Activated CD4-positive, alpha-beta T cell treated with anti-CD3 and anti-CD28 coated beads for 4 hours (primary cell): ENCODE data around the gene KPNA6.

ENCODE experiments used
- DNase-seq, 2 donors: peaks; one replicate each; pipeline ENCODE4 v3.0.0-alpha.2; 2020

The KPNA6 gene

DNA sequence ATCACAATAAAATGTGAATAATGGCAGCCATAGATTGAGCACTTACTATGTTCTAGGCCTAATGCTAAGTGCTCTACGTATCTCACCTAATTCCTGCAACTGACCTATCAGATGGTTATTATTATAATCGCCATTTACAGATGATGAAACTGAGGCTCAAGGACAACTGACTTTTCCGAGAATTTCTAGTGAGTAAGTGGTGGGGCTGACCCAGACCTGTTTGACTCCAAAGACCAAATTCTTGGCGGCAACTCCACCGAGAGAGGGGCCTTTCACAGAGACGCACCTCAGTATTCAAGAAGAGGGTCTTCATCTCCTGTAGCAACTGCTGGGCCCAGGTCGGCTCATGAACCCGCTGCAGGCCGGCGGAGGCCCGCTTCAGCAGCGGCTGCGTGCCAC, 113.7 kb downstream of the KPNA6 start:
- no peak for DNase-seq

DNA sequence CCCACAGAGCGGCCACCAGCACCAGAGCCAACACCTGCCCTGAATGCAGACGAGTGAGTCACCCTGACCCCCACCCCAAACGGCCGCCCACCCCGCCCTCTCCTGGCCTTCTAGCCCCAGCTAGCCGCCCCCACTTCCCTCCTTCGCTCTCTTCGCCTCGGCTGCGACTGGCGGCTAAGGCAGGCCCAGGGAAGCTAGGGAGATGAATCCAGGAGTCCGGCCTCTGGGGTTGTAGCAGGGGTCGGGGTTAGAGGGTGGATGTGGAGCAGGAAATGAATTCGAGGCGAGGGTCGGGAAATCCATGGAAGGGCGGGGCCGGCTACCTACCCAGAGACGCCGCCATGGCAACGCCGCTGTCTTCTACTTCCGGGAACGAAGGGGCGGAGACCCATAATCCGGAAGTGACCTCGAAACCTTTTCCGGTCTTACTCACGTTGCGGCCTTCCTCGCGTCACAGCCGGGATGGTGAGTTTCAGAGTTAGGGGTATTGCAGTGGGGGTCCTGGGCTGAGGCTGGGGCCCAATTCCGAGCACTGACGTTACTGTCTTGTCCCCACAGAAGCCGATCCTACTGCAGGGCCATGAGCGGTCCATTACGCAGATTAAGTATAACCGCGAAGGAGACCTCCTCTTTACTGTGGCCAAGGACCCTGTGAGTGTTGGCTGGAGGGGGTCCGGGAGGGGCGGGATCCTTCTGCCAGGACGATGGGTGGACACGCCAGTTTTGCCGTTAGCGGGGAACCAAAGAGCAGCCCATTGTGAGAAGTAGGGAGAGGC, 114.3 kb downstream of the KPNA6 start, which contains the start of the genes EIF3I and TMEM234:
Gene EIF3I (plus strand): TSS at position 428 of the 776 bp plus-strand sequence. CDS start 35 bp downstream, at position 463.
Gene TMEM234 (minus strand): TSS at position 374 of the 776 bp plus-strand sequence. CDS start 31 bp downstream, at position 343.
- DNase-seq, result peak; percentile 90 to 91

DNA sequence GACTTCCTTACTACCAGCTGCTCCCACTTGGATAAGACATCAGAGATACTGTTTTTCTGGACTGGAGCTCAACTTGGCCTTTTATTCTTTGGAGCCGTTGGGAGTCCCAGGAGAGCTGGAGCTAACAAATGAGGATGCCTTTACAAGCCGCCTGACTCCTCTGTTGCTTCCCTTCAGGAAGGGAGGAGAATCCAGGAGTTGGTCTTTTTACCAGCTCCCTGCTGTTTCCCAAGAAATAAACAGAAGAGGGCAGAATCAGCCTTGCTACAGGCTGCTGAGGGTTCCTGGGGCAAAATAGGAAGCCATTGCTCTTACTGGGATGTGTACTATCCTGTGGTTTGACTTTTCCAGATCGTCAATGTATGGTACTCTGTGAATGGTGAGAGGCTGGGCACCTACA, 115.8 kb downstream of the KPNA6 start:
- DNase-seq, result no peak

DNA sequence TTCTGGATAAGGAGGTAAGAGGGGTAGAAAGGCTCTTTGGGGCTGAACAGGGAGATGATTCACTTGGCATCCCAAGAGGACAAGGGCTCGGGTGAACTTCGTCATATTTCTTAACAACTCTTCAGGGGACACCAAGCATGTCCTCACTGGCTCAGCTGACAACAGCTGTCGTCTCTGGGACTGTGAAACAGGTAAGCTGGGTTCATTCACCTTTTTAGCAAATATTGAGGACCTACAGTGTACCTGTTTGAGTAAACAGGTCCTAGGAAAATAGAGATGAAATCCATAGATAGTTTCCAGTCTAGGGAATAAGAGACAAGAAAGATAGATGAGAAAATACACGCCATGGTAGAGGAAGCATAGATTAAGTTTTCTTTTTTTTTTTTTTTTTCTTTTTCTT, 116.4 kb downstream of the KPNA6 start:
- DNase-seq, result no peak
